A549 (cell line): ENCODE measurements around the gene AUTS2. TPM values are rescaled to one million over a fixed set of nuclear protein-coding genes. Genes with fewer than 3 reads are reported as not detected.

Experiments used
- ATAC-seq, 2 experiments: fragments of 200-7000 bp in 1 of 2; fragments of >200 bp in 1 of 2; cut with Nextera tagmentation in 1 of 2; cut with Tn5 transposase in 1 of 2; 3 replicates each; pipeline versions ENCODE4 v1.8.0 to v1.9.1; 2018 to 2020; ENCODE audit warnings: mild to moderate bottlenecking in 1 of 2, moderate library complexity in 1 of 2
- CTCF ChIA-PET: fragments of 300-600 bp; sonication (Branson Sonifier 250); formaldehyde crosslinking; extraction: SDS; loops from one replicate; lab custom pipeline; 2021; ENCODE audit warnings: antibody characterized with exemption, inconsistent platforms; lab: Yijun Ruan, JAX
- POLR2A ChIA-PET: fragments of 350-600 bp; formaldehyde crosslinking; extraction: SDS; loops from one replicate; lab custom pipeline; 2021; ENCODE audit warnings: antibody characterized with exemption, inconsistent platforms; lab: Yijun Ruan, JAX
- DNase-seq, 2 experiments: peaks; one replicate each; pipeline versions ENCODE4 v3.0.0 to v3.0.0-alpha.2; 2011 to 2016; ENCODE audit warnings: low read depth in 1 of 2, low spot score in 1 of 2
- FAIRE-seq: peaks from 2 replicates; lab custom pipeline; 2011; peaks lifted over from hg19 to GRCh38; lab: Jason Lieb, UNC
- H3K27ac ChIP-seq, 2 experiments: fragments of >200 bp; sonication (Bioruptor Twin); formaldehyde crosslinking; 3 replicates each; pipeline ENCODE4 v1.5.1; 2016 to 2017
- H3K4me1 ChIP-seq: fragments of >200 bp; sonication (Bioruptor Twin); formaldehyde crosslinking; 3 replicates; pipeline ENCODE4 v1.6.1; 2016
- H3K4me2 ChIP-seq: fragments of >200 bp; sonication (Bioruptor Twin); formaldehyde crosslinking; 3 replicates; pipeline ENCODE4 v1.6.1; 2016
- H3K4me3 ChIP-seq: fragments of >200 bp; sonication (Bioruptor Twin); formaldehyde crosslinking; 3 replicates; pipeline ENCODE4 v1.5.1; 2016
- H3K9me3 ChIP-seq: fragments of >200 bp; sonication (Bioruptor Twin); formaldehyde crosslinking; 3 replicates; pipeline ENCODE4 v1.6.1; 2016
- BHLHE40 ChIP-seq: IDR thresholded peaks from 2 replicates; pipeline ENCODE4 v1.6.1; 2012; ENCODE audit warnings: low read depth, low read length, inconsistent platforms
- CBX8 ChIP-seq: fragments of 200-600 bp; sonication (generic); IDR thresholded peaks from 2 replicates; pipeline ENCODE4 v1.6.1; 2016
- CHD4 ChIP-seq: fragments of 200-600 bp; sonication (generic); IDR thresholded peaks from 2 replicates; pipeline ENCODE4 v1.6.1; 2016; ENCODE audit warnings: antibody characterized with exemption, mild to moderate bottlenecking, borderline replicate concordance
- EHF ChIP-seq: fragments of 250-450 bp; sonication (Bioruptor Pico); IDR thresholded peaks from 2 replicates; pipeline ENCODE4 v1.5.0; 2020; ENCODE audit warnings: mild to moderate bottlenecking
- ESRRA ChIP-seq: fragments of 150-350 bp; IDR thresholded peaks from 2 replicates; pipeline ENCODE4 v1.6.1; 2014; ENCODE audit warnings: mild to moderate bottlenecking, low read length, borderline replicate concordance
- FOSB ChIP-seq: fragments of 250-450 bp; sonication (Bioruptor Pico); IDR thresholded peaks from 2 replicates; pipeline ENCODE4 v1.5.0; 2020; ENCODE audit warnings: mild to moderate bottlenecking, moderate library complexity
- HDAC2 ChIP-seq: fragments of 200-600 bp; sonication (generic); IDR thresholded peaks from 2 replicates; pipeline ENCODE4 v1.6.1; 2016
- HEYL ChIP-seq: fragments of 250-450 bp; sonication (Bioruptor Pico); IDR thresholded peaks from 2 replicates; pipeline ENCODE4 v1.8.0; 2021; ENCODE audit warnings: mild to moderate bottlenecking, moderate library complexity
- HOXB13 ChIP-seq: fragments of 250-450 bp; sonication (Bioruptor Pico); IDR thresholded peaks from 2 replicates; pipeline ENCODE4 v1.5.0; 2020; ENCODE audit warnings: low read depth, mild to moderate bottlenecking, moderate library complexity
- HOXB5 ChIP-seq: fragments of 250-450 bp; sonication (Bioruptor Pico); IDR thresholded peaks from 2 replicates; pipeline ENCODE4 v1.5.0; 2020; ENCODE audit warnings: mild to moderate bottlenecking, moderate library complexity
- JUN ChIP-seq, 2 experiments: fragments of >200 bp; sonication (Bioruptor Twin); formaldehyde crosslinking; IDR thresholded peaks; 2 replicates in 1 of 2; 3 replicates in 1 of 2; pipeline ENCODE4 v1.6.1; 2016 to 2017
- KDM5A ChIP-seq: fragments of 200-600 bp; sonication (generic); IDR thresholded peaks from 2 replicates; pipeline ENCODE4 v1.6.1; 2016; ENCODE audit warnings: antibody characterized with exemption, mild to moderate bottlenecking
- MAFK ChIP-seq: fragments of 450-650 bp; IDR thresholded peaks from 2 replicates; pipeline ENCODE4 v1.6.1; 2014; ENCODE audit not compliant: partially characterized antibody
- MAZ ChIP-seq: fragments of 150-350 bp; IDR thresholded peaks from 2 replicates; pipeline ENCODE4 v1.6.1; 2014; ENCODE audit warnings: antibody characterized with exemption, low read depth, low read length, borderline replicate concordance
- MYC ChIP-seq: IDR thresholded peaks from 2 replicates; pipeline ENCODE4 v1.6.1; 2012; ENCODE audit warnings: mild to moderate bottlenecking, inconsistent platforms, low read length, improper control_type of control experiment, borderline replicate concordance
- NPAS2 ChIP-seq: fragments of 250-450 bp; sonication (Bioruptor Pico); IDR thresholded peaks from 2 replicates; pipeline ENCODE4 v1.8.0; 2022; ENCODE audit warnings: mild to moderate bottlenecking, moderate library complexity, borderline replicate concordance
- PHF8 ChIP-seq: fragments of 200-600 bp; sonication (generic); IDR thresholded peaks from 2 replicates; pipeline ENCODE4 v1.6.1; 2016; ENCODE audit warnings: low read depth, mild to moderate bottlenecking, antibody characterized with exemption, moderate library complexity, borderline replicate concordance
- POLR2A ChIP-seq: IDR thresholded peaks from 2 replicates; pipeline ENCODE4 v1.6.1; 2012; ENCODE audit warnings: mild to moderate bottlenecking, low read length
- RAD21 ChIP-seq, 2 experiments: fragments of >200 bp in 1 of 2; sonication (Bioruptor Twin) in 1 of 2; formaldehyde crosslinking in 1 of 2; IDR thresholded peaks in 1 of 2; conservative IDR thresholded peaks in 1 of 2; 2 replicates in 1 of 2; 3 replicates in 1 of 2; pipeline ENCODE4 v1.6.1; 2012 to 2018; ENCODE audit warnings: inconsistent platforms in 1 of 2
- SMC3 ChIP-seq: fragments of >200 bp; sonication (Bioruptor Twin); formaldehyde crosslinking; IDR thresholded peaks from 3 replicates; pipeline ENCODE4 v1.6.1; 2018; ENCODE audit warnings: inconsistent platforms
- TP53 ChIP-seq: fragments of 250-450 bp; sonication (Bioruptor Pico); IDR thresholded peaks from 2 replicates; pipeline ENCODE4 v1.5.0; 2021; ENCODE audit warnings: mild to moderate bottlenecking, moderate library complexity
- ZFP36 ChIP-seq: fragments of 450-650 bp; IDR thresholded peaks from 2 replicates; pipeline ENCODE4 v1.6.1; 2014; ENCODE audit warnings: borderline replicate concordance; ENCODE audit not compliant: partially characterized antibody
- ZNF302 ChIP-seq: fragments of 250-450 bp; sonication (Bioruptor Pico); IDR thresholded peaks from 2 replicates; pipeline ENCODE4 v1.9.0; 2021; ENCODE audit warnings: inconsistent platforms, mild to moderate bottlenecking, moderate library complexity
- ZSCAN20 ChIP-seq: fragments of 250-450 bp; sonication (Bioruptor Pico); IDR thresholded peaks from 2 replicates; pipeline ENCODE4 v1.8.0; 2022; ENCODE audit warnings: mild to moderate bottlenecking, moderate library complexity
- WGBS: methylation state at CpG from one replicate; pipeline ENCODE4 v1.1.6; 2017; ENCODE audit errors: missing lambda C conversion rate; 5-methylcytosine and 5-hydroxymethylcytosine counted together
- polyA plus RNA-seq, 4 experiments: library from polyadenylated mRNA; depleted of rRNA in 3 of 4; stranded (reverse); fragments of >200 nt; fragmentation: RNase III in 1 of 4; extraction: RNeasy Plus Mini Kit Qiagen cat#74134 plus additional on column Dnase treatment in 1 of 4; gene quantifications; 2 replicates in 3 of 4; 3 replicates in 1 of 4; pipeline ENCODE4 v1.2.3, GENCODE V29; 2011 to 2017
- TF ChIP-seq, protein P1 (sequence below): fragments of 450-650 bp; IDR thresholded peaks from 2 replicates; pipeline ENCODE4 v1.6.1; 2014; ENCODE audit warnings: antibody characterized with exemption
- TF ChIP-seq, protein P2 (sequence below): fragments of 200-600 bp; sonication (generic); IDR thresholded peaks from 2 replicates; pipeline ENCODE4 v1.6.1; 2016; ENCODE audit warnings: antibody characterized with exemption, mild to moderate bottlenecking, moderate library complexity

Gene AUTS2
- polyA plus RNA-seq, 2 of the 4 experiments (the other 2 are of a cell fraction): 1.6 to 3.6 TPM

DNA sequence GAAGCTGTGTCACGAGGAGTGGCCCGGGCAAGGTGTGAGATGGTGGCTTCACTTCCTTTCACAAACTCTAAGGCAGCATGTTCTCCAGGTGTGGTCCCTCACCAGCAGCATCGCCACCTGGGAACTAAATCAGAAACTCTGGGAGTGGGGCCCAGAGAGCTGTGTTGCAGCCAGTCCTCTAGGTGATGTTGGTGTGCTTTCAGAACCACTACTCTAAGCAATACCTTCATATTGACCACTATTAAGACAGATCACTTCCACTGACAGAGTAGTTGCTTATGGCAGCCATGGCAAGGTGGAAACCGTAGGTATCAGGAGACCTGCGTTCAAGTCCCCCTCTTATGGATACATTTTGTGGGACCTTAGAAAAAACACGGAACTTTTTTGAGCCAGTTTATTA is 1037.9 kb downstream of the AUTS2 start:
- FAIRE-seq (no peak), DNase-seq (no peak), ATAC-seq (no peak)
- Histone ChIP-seq H3K4me1 (no peaks in the 10 kb centered on the region), H3K4me3 (no peak overlapping the region), H3K4me2 (no peak overlapping the region), H3K27ac (no peak overlapping the region), H3K9me3 (no peaks in the 10 kb centered on the region)
- ChIA-PET CTCF (no interaction called here), POLR2A (no interaction called here)
- TF ChIP-seq ZSCAN20 (CRISPR knock-in tag): no peak
- TF ChIP-seq ZFP36: no peak
- no peak for TF ChIP-seq MAFK
- no peak for TF ChIP-seq MYC
- no peak for TF ChIP-seq PHF8
- TF ChIP-seq HEYL (CRISPR knock-in tag): no peak
- TF ChIP-seq HDAC2: no peak
- no peak for TF ChIP-seq BHLHE40
- no peak for TF ChIP-seq CHD4
- no peak for TF ChIP-seq ZNF302 (CRISPR knock-in tag)
- TF ChIP-seq TP53: no peak
- no peak for TF ChIP-seq ESRRA
- no peak for TF ChIP-seq MAZ
- no peak for TF ChIP-seq RAD21 (conservative IDR thresholded peaks at IDR 0.05 in 1 of 2, IDR thresholded peaks at IDR 0.05 in 1 of 2)
- WGBS: 31% methylated on average over 6 of the region's 6 CpGs

DNA sequence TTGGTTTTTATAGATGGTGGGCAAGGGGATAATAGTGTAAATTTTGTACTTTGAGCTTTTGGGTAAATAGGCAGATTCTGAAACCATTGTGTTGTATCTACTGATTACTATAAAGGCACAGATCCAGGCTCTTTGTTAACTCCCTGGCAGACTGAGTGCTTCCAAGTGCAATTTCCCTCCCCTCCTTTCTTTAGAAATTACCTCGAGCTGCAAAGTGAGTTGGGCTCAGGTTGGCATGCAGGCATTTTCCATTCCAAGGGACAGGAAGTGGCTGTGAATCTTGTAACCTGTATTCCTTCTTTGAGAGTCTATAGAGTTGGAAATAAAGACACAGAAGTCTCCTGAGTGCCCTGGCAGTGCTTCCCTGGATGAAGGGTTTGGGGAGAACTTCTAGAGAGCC is 1039.5 kb downstream of the AUTS2 start:
- no peak for DNase-seq
- H3K27ac ChIP-seq: no peak overlapping the region
- H3K4me1 ChIP-seq: no peaks in the 10 kb centered on the region
- no peaks in the 10 kb centered on the region for H3K9me3 ChIP-seq
- no peak overlapping the region for H3K4me3 ChIP-seq
- WGBS: 6% methylated on average over 1 of the region's 1 CpG
- ATAC-seq: no peak
- POLR2A ChIA-PET: no interaction called here
- CTCF ChIA-PET: no interaction called here
- H3K4me2 ChIP-seq: no peak overlapping the region
- no peak for FAIRE-seq
- TF ChIP-seq HOXB13: no peak
- TF ChIP-seq EHF (CRISPR knock-in tag): no peak
- TF ChIP-seq BHLHE40: no peak
- TF ChIP-seq CBX8: no peak
- no peak for TF ChIP-seq MAFK
- TF ChIP-seq CHD4: no peak
- no peak for TF ChIP-seq HOXB5 (CRISPR knock-in tag)
- TF ChIP-seq, protein P1, sequence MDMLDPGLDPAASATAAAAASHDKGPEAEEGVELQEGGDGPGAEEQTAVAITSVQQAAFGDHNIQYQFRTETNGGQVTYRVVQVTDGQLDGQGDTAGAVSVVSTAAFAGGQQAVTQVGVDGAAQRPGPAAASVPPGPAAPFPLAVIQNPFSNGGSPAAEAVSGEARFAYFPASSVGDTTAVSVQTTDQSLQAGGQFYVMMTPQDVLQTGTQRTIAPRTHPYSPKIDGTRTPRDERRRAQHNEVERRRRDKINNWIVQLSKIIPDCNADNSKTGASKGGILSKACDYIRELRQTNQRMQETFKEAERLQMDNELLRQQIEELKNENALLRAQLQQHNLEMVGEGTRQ: no peak
- TF ChIP-seq, protein P2, sequence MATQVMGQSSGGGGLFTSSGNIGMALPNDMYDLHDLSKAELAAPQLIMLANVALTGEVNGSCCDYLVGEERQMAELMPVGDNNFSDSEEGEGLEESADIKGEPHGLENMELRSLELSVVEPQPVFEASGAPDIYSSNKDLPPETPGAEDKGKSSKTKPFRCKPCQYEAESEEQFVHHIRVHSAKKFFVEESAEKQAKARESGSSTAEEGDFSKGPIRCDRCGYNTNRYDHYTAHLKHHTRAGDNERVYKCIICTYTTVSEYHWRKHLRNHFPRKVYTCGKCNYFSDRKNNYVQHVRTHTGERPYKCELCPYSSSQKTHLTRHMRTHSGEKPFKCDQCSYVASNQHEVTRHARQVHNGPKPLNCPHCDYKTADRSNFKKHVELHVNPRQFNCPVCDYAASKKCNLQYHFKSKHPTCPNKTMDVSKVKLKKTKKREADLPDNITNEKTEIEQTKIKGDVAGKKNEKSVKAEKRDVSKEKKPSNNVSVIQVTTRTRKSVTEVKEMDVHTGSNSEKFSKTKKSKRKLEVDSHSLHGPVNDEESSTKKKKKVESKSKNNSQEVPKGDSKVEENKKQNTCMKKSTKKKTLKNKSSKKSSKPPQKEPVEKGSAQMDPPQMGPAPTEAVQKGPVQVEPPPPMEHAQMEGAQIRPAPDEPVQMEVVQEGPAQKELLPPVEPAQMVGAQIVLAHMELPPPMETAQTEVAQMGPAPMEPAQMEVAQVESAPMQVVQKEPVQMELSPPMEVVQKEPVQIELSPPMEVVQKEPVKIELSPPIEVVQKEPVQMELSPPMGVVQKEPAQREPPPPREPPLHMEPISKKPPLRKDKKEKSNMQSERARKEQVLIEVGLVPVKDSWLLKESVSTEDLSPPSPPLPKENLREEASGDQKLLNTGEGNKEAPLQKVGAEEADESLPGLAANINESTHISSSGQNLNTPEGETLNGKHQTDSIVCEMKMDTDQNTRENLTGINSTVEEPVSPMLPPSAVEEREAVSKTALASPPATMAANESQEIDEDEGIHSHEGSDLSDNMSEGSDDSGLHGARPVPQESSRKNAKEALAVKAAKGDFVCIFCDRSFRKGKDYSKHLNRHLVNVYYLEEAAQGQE: no peak
- TF ChIP-seq FOSB (CRISPR knock-in tag): no peak
- no peak for TF ChIP-seq NPAS2 (CRISPR knock-in tag)
- TF ChIP-seq ZSCAN20 (CRISPR knock-in tag): no peak
- TF ChIP-seq SMC3: no peak
- no peak for TF ChIP-seq JUN (IDR thresholded peaks at IDR 0.05)
- no peak for TF ChIP-seq TP53
- no peak for TF ChIP-seq ZFP36
- TF ChIP-seq ZNF302 (CRISPR knock-in tag): no peak
- no peak for TF ChIP-seq POLR2A
- no peak for TF ChIP-seq KDM5A
